GM12878 (cell line): Measurements from ENCODE around the gene SERTAD2. TPM values are rescaled to one million over a fixed set of nuclear protein-coding genes. Genes with fewer than 3 reads are reported as not detected.

Experiments
- ATAC-seq: fragments of 200-7000 bp; cut with Tn5 transposase; 3 replicates; pipeline ENCODE4 v1.9.1; 2020; ENCODE audit warnings: mild to moderate bottlenecking, moderate library complexity
- BruUV-seq: library from RNA; stranded (reverse); fragments of 400-500 nt; replicated peaks from 2 replicates; lab custom pipeline; 2021; lab: Mats Ljungman, UMichigan
- CTCF ChIA-PET: fragments of 300-600 bp; sonication (Branson Sonifier 250); formaldehyde crosslinking; extraction: SDS; loops from one replicate; lab custom pipeline; 2021; ENCODE audit warnings: inconsistent platforms; lab: Yijun Ruan, JAX
- POLR2A ChIA-PET: fragments of 350-600 bp; formaldehyde crosslinking; extraction: SDS; loops from one replicate; lab custom pipeline; 2021; ENCODE audit warnings: inconsistent platforms; lab: Charles Lee
- RAD21 ChIA-PET: fragments of 300-600 bp; sonication (Branson Sonifier 250); formaldehyde crosslinking; loops from one replicate; lab custom pipeline; 2023; ENCODE audit warnings: antibody characterized with exemption; ENCODE audit not compliant: unreplicated experiment; lab: Charles Lee
- SMC1A ChIA-PET: fragments of 300-600 bp; sonication (Branson Sonifier 250); formaldehyde crosslinking; loops from one replicate; lab custom pipeline; 2023; ENCODE audit not compliant: unreplicated experiment, uncharacterized antibody; lab: Charles Lee
- DNase-seq: peaks from one replicate; pipeline ENCODE4 v3.0.0-alpha.2; 2011; ENCODE audit warnings: low read depth, low spot score
- FAIRE-seq: peaks from 3 replicates; lab custom pipeline; 2011; peaks lifted over from hg19 to GRCh38; lab: Jason Lieb, UNC
- H2AFZ ChIP-seq: 2 replicates; pipeline ENCODE4 v1.6.0; 2011; ENCODE audit warnings: low read depth, low read length, control low read depth; ENCODE audit not compliant: control insufficient read depth
- H3K27ac ChIP-seq: 2 replicates; pipeline ENCODE4 v1.5.1; 2011; ENCODE audit warnings: control low read depth; ENCODE audit not compliant: control insufficient read depth, insufficient read depth
- H3K27me3 ChIP-seq, 2 experiments: replicated peaks in 1 of 2; 2 replicates each; pipeline versions ENCODE4 v1.6.0 to v1.6.1; 2011; ENCODE audit warnings: low read length in 1 of 2; ENCODE audit not compliant: control insufficient read depth in 2 of 2, insufficient read depth in 2 of 2
- H3K36me3 ChIP-seq, 2 experiments: 2 replicates each; pipeline ENCODE4 v1.5.1; 2011; ENCODE audit warnings: low read length in 1 of 2; ENCODE audit not compliant: control insufficient read depth in 2 of 2, insufficient read depth in 2 of 2
- H3K4me1 ChIP-seq: 2 replicates; pipeline ENCODE4 v1.6.1; 2011; ENCODE audit warnings: mild to moderate bottlenecking, low read length, moderate library complexity, mixed read lengths; ENCODE audit not compliant: control insufficient read depth, insufficient read depth
- H3K4me2 ChIP-seq: 2 replicates; pipeline ENCODE4 v1.6.0; 2011; ENCODE audit warnings: control low read depth; ENCODE audit not compliant: control insufficient read depth, insufficient read depth
- H3K4me3 ChIP-seq: fragments of 200-600 bp; sonication (generic); 2 replicates; pipeline ENCODE4 v1.5.1; 2016
- H3K79me2 ChIP-seq: 2 replicates; pipeline ENCODE4 v1.6.0; 2011; ENCODE audit warnings: low read length; ENCODE audit not compliant: control insufficient read depth, insufficient read depth
- H3K9ac ChIP-seq: 2 replicates; pipeline ENCODE4 v1.8.0; 2011; ENCODE audit warnings: low read length, control low read depth, mixed read lengths; ENCODE audit not compliant: control insufficient read depth, insufficient read depth
- H3K9me3 ChIP-seq: replicated peaks from 3 replicates; pipeline ENCODE4 v1.5.1; 2011; ENCODE audit warnings: mild to moderate bottlenecking, low read length; ENCODE audit not compliant: control insufficient read depth, insufficient read depth
- H4K20me1 ChIP-seq: 2 replicates; pipeline ENCODE4 v1.6.0; 2011; ENCODE audit not compliant: control insufficient read depth, insufficient read depth
- BMI1 ChIP-seq: fragments of 450-650 bp; IDR thresholded peaks from 2 replicates; pipeline ENCODE4 v1.6.1; 2016; ENCODE audit warnings: mild to moderate bottlenecking, moderate library complexity, borderline replicate concordance
- EED ChIP-seq: sonication (generic); IDR thresholded peaks from 2 replicates; pipeline ENCODE4 v1.6.1; 2016; ENCODE audit warnings: antibody characterized with exemption, low read depth
- EP300 ChIP-seq, 2 experiments: fragments of 150-350 bp in 1 of 2; IDR thresholded peaks; 2 replicates each; pipeline ENCODE4 v1.6.1; 2011 to 2012; ENCODE audit warnings: low read depth in 2 of 2, low read length in 2 of 2, borderline replicate concordance in 1 of 2, improper control_type of control experiment in 1 of 2, inconsistent platforms in 1 of 2; ENCODE audit not compliant: control insufficient read depth in 1 of 2
- IKZF2 ChIP-seq, 2 experiments: fragments of 450-650 bp; IDR thresholded peaks; 2 replicates each; pipeline ENCODE4 v1.6.1; 2017; ENCODE audit warnings: mild to moderate bottlenecking in 2 of 2, moderate library complexity in 2 of 2
- MEF2B ChIP-seq: fragments of 450-650 bp; IDR thresholded peaks from 2 replicates; pipeline ENCODE4 v1.6.1; 2018; ENCODE audit warnings: mild to moderate bottlenecking, moderate library complexity; ENCODE audit not compliant: partially characterized antibody, poor library complexity, severe bottlenecking
- MLLT1 ChIP-seq: fragments of 450-650 bp; IDR thresholded peaks from 2 replicates; pipeline ENCODE4 v1.6.1; 2016; ENCODE audit warnings: mild to moderate bottlenecking
- MYB ChIP-seq: fragments of 150-350 bp; IDR thresholded peaks from 2 replicates; pipeline ENCODE4 v1.6.1; 2014; ENCODE audit warnings: mild to moderate bottlenecking, low read depth, low read length, borderline replicate concordance
- POLR2A ChIP-seq: IDR thresholded peaks from 2 replicates; pipeline ENCODE4 v1.6.1; 2011; ENCODE audit warnings: low read depth, mild to moderate bottlenecking, low read length
- RB1 ChIP-seq: fragments of 450-650 bp; formaldehyde crosslinking; IDR thresholded peaks from 2 replicates; pipeline ENCODE4 v1.6.1; 2017; ENCODE audit warnings: mild to moderate bottlenecking, borderline replicate concordance
- RELB ChIP-seq: fragments of 450-650 bp; IDR thresholded peaks from 2 replicates; pipeline ENCODE4 v1.6.1; 2017; ENCODE audit warnings: low read depth, mild to moderate bottlenecking, moderate library complexity
- SKIL ChIP-seq: fragments of 450-650 bp; IDR thresholded peaks from 2 replicates; pipeline ENCODE4 v1.6.1; 2017; ENCODE audit warnings: mild to moderate bottlenecking, low read depth, inconsistent platforms; ENCODE audit not compliant: poor library complexity, severe bottlenecking
- SMC3 ChIP-seq: IDR thresholded peaks from 2 replicates; pipeline ENCODE4 v1.6.1; 2011; ENCODE audit warnings: low read length, improper control_type of control experiment, borderline replicate concordance
- WGBS: methylation state at CpG from one replicate; pipeline ENCODE4 v1.1.6; 2016; ENCODE audit warnings: low lambda C conversion rate; ENCODE audit not compliant: insufficient replicate concordance, insufficient coverage; ENCODE audit errors: missing lambda C conversion rate; 5-methylcytosine and 5-hydroxymethylcytosine counted together
- in situ Hi-C: fragments of 300-500 bp; cut with MboI; formaldehyde crosslinking; loops from 9 replicates; pipeline ENCODE4 v1.14.3; 2018; ENCODE audit warnings: mixed read lengths
- intact Hi-C: fragments of 100-400 bp; cut with micrococcal nuclease; formaldehyde crosslinking; loops from one replicate; pipeline ENCODE4 v1.14.2; 2022; ENCODE audit not compliant: unreplicated experiment
- polyA plus RNA-seq, 11 experiments: library from polyadenylated mRNA; depleted of rRNA in 4 of 11; unstranded in 6 of 11; stranded (reverse) in 5 of 11; fragments of >200 nt; fragmentation: Nextera tagmentation in 4 of 11; fragmentation: Illumina TruSeq in 1 of 11; extraction: Ambion mirVana in 4 of 11; extraction: Trizol in 1 of 11; gene quantifications; 1 replicate in 1 of 11; 2 replicates in 10 of 11; pipeline versions ENCODE4 v1.2.1 to v1.2.3, GENCODE V29; 2011 to 2016; ENCODE audit warnings: inconsistent platforms in 2 of 11, missing spikeins in 2 of 11, low read depth in 1 of 11
- total RNA-seq, 4 experiments: library from RNA; depleted of rRNA in 3 of 4; stranded (reverse); fragments of >200 nt in 3 of 4; fragmentation: Illumina TruSeq in 1 of 4; extraction: Trizol in 1 of 4; gene quantifications; 2 replicates each; pipeline versions ENCODE4 v1.2.1 to v1.2.3, GENCODE V29; 2013 to 2021

Gene SERTAD2
- total and polyA plus RNA-seq, 10 of the 15 experiments (the other 5 are each of a cell fraction or from before 2014, with no cell fraction given) = 7.9 to 28.7 (median 20.1) TPM

GRCh38 chr2:64635976-64636911, 17.5 kb downstream of the SERTAD2 start:
- peak overlapping the region; percentile 98 for H3K4me2 ChIP-seq
- 39% methylated on average over 38 of the region's 38 CpGs for WGBS
- CTCF ChIA-PET = interaction anchor here (0.7 to 4.3 kb wide), 8 partner anchors 10 to 237 kb away, joined by 3 to 27 read pairs (median 5); no protein-coding TSS in a partner anchor
- no TSS peak for BruUV-seq
- no peak overlapping the region; the same call in 1 of the 2 replicates for H2AFZ ChIP-seq
- H4K20me1 ChIP-seq = no peaks in the 10 kb centered on the region
- in situ Hi-C loops = no loop called here
- no peaks in the 10 kb centered on the region for H3K27me3 ChIP-seq
- POLR2A ChIA-PET = interaction anchor here (0.6 to 10.0 kb wide), 5 partner anchors 16 to 48 kb away, joined by 3 to 131 read pairs (median 5); partner anchors contain the start of gene SERTAD2
- SMC1A ChIA-PET = interaction anchor here (0.6 to 33.0 kb wide), 22 partner anchors 8 to 197 kb away, joined by 3 to 945 read pairs (median 4); partner anchors contain the start of gene SERTAD2
- H3K4me1 ChIP-seq = peaks cover 58% of the 10 kb centered on the region
- RAD21 ChIA-PET = interaction anchor here (0.8 to 4.8 kb wide), 10 partner anchors 12 to 227 kb away, joined by 3 to 36 read pairs (median 3); partner anchors contain the start of gene SERTAD2
- peak overlapping the region; percentile 56; the same call in 1 of the 2 replicates for H3K4me3 ChIP-seq
- peak; percentile 79 for ATAC-seq
- FAIRE-seq = peak; percentile 96
- DNase-seq = peak; percentile 71
- peaks cover 78% of the 10 kb centered on the region for H3K79me2 ChIP-seq
- H3K9ac ChIP-seq = peak overlapping the region; percentile 67
- H3K9me3 ChIP-seq = no peaks in the 10 kb centered on the region
- peaks cover 18 to 22% of the 10 kb centered on the region in 2 experiments for H3K36me3 ChIP-seq
- intact Hi-C loops = loop anchor here (2.0 kb wide), 1 partner anchor 111 kb away; the partner anchor contains the start of gene AFTPH
- H3K27ac ChIP-seq = peak overlapping the region; percentile 95
- TF ChIP-seq RELB (peak; percentile 23; the same call in 1 of the 2 replicates), EED (peak; percentile 70), MLLT1 (peak; percentile 78; the same call in 1 of the 2 replicates), EP300 (IDR thresholded peaks at IDR 0.05; ENCODE audit: borderline replicate concordance in 1 of 2, control insufficient read depth in 1 of 2, low read depth in 2 of 2, low read length in 2 of 2) (peak; percentile 23 to 31; a peak in 1 of 4 replicates), MEF2B (peak; percentile 31), RB1 (no peak), IKZF2 (IDR thresholded peaks at IDR 0.05) (peak; percentile 81 to 82), MYB (peak; percentile 26; the same call in 1 of the 2 replicates), SMC3 (no peak), POLR2A (peak; percentile 52), SKIL (peak; percentile 91), BMI1 (no peak)
